Upper lobe of left lung (tissue), 6 donors: ENCODE measurements around the gene SNX2. TPM values are rescaled to one million over a fixed set of nuclear protein-coding genes. Genes with fewer than 3 reads are reported as not detected.

Experiments used
- ATAC-seq, 2 donors: fragments of 200-7000 bp; cut with Tn5 transposase; one replicate each; pipeline ENCODE4 v1.9.1; 2022; ENCODE audit warnings: mild to moderate bottlenecking in 2 of 2, moderate library complexity in 2 of 2; ENCODE audit not compliant: low FRiP score in 2 of 2
- DNase-seq, 2 donors: peaks; one replicate each; pipeline ENCODE4 v3.0.0-alpha.2; 2019 to 2020
- H3K27ac ChIP-seq, 4 donors: fragments of 200-600 bp; sonication (generic); one replicate each; pipeline ENCODE4 v1.5.1; 2016 to 2019
- H3K27me3 ChIP-seq, 4 donors: fragments of 200-600 bp; sonication (generic); one replicate each; pipeline ENCODE4 v1.5.1; 2017 to 2019
- H3K36me3 ChIP-seq, 4 donors: fragments of 200-600 bp; sonication (generic); one replicate each; pipeline ENCODE4 v1.5.1; 2016 to 2019
- H3K4me1 ChIP-seq, 4 donors: fragments of 200-600 bp; sonication (generic); one replicate each; pipeline ENCODE4 v1.5.1; 2018 to 2019
- H3K4me3 ChIP-seq, 4 donors: fragments of 200-600 bp; sonication (generic); one replicate each; pipeline ENCODE4 v1.5.1; 2017 to 2019; ENCODE audit warnings: mild to moderate bottlenecking in 2 of 4, moderate library complexity in 1 of 4
- H3K9me3 ChIP-seq, 4 donors: fragments of 200-600 bp; sonication (generic); one replicate each; pipeline ENCODE4 v1.5.1; 2018 to 2019
- EP300 ChIP-seq, 4 donors: sonication (generic); formaldehyde crosslinking; IDR thresholded peaks; one replicate each; pipeline ENCODE4 v1.5.1; 2017; ENCODE audit warnings: antibody characterized with exemption in 4 of 4, control low read depth in 2 of 4
- POLR2A ChIP-seq, 4 donors: fragments of 450-650 bp; IDR thresholded peaks; one replicate each; pipeline ENCODE4 v1.5.1; 2016 to 2017; ENCODE audit warnings: antibody characterized with exemption in 4 of 4, mild to moderate bottlenecking in 2 of 4
- POLR2AphosphoS5 ChIP-seq, 2 donors: sonication (generic); formaldehyde crosslinking; IDR thresholded peaks; one replicate each; pipeline ENCODE4 v1.5.1; 2017; ENCODE audit warnings: antibody characterized with exemption in 2 of 2
- WGBS, 2 donors: methylation state at CpG; one replicate each; pipeline ENCODE4 v1.1.5; 2017 to 2018; 5-methylcytosine and 5-hydroxymethylcytosine counted together
- total RNA-seq, 6 donors: library from RNA; depleted of rRNA in 4 of 6; stranded (reverse); fragments of >200 nt in 4 of 6; gene quantifications; one replicate each; pipeline versions ENCODE4 v1.1.0 to v1.2.1, GENCODE V29; 2016 to 2021
- TF ChIP-seq, protein P1 (sequence below), 6 experiments: fragments of 450-650 bp in 4 of 6; fragments of 200-600 bp in 2 of 6; sonication (generic) in 2 of 6; IDR thresholded peaks; one replicate each; pipeline ENCODE4 v1.5.1; 2016 to 2019; ENCODE audit warnings: antibody characterized with exemption in 6 of 6
- donor health status: DM: no; HTN: no; CAD: no; lungs with moderate emphysema.
- donor health status: DM: no; HTN: yes; CAD: no; lungs with severe emphysema.

The SNX2 gene
- total RNA-seq, 6 donors from 2014 or later: 48.4 to 105 (median 93.3) TPM

DNA sequence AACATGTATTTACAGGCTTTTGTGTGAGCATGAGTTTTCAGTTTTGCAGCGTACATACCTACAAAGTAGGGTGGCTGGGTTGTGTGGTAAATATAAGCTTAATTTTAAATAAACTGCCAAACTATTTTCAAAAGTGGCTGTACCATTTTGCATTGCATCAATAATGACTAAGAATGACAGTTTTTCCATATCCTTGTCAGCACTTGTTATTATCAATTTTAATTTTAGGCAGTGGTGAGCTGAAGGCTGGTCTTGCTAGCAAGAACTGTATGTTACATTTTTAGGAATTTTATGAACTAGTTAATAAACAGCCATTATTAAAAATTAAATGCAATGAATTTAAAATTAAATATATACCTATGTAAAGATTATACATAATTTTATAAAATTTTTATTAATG lies 6.6 kb downstream of the SNX2 start:
- 0 to 96% methylated on average over 1 of the region's 1 CpG for WGBS, 2 donors
- DNase-seq: no peak

DNA sequence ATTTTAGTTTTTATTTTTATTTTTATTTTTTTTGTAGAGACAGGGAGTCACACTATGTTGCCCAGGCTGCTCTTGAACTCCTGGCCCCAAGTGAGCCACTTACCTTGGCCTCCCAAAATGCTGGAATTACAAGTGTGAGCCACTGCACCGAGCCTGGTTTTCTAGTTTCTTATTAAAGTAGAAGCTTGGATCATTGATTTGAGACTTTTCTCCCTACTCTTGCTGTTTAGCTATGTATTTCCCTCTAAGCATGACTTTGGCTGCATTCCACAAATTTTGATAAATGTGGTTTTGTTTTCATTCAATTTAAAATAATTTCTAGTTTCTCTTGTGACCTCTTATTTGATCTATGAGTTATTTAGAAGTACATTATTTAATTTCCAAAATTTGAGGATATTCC lies 10.4 kb downstream of the SNX2 start:
- Histone ChIP-seq H3K27me3 (no peaks in the 10 kb centered on the region), H3K27ac (no peak overlapping the region), H3K4me1 (peaks cover 0 to 3% (median 0%) of the 10 kb centered on the region in 4 donors), H3K4me3 (no peak overlapping the region), H3K9me3 (peaks cover 0 to 4% (median 0%) of the 10 kb centered on the region in 4 donors), H3K36me3 (no peaks in the 10 kb centered on the region)
- no peak for DNase-seq
- WGBS, 2 donors: 95 to 96% methylated on average over 1 of the region's 1 CpG
- TF ChIP-seq, protein P1, sequence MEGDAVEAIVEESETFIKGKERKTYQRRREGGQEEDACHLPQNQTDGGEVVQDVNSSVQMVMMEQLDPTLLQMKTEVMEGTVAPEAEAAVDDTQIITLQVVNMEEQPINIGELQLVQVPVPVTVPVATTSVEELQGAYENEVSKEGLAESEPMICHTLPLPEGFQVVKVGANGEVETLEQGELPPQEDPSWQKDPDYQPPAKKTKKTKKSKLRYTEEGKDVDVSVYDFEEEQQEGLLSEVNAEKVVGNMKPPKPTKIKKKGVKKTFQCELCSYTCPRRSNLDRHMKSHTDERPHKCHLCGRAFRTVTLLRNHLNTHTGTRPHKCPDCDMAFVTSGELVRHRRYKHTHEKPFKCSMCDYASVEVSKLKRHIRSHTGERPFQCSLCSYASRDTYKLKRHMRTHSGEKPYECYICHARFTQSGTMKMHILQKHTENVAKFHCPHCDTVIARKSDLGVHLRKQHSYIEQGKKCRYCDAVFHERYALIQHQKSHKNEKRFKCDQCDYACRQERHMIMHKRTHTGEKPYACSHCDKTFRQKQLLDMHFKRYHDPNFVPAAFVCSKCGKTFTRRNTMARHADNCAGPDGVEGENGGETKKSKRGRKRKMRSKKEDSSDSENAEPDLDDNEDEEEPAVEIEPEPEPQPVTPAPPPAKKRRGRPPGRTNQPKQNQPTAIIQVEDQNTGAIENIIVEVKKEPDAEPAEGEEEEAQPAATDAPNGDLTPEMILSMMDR (IDR thresholded peaks at IDR 0.05): no peak
- TF ChIP-seq POLR2AphosphoS5 (IDR thresholded peaks at IDR 0.05) (no peak), EP300 (IDR thresholded peaks at IDR 0.05) (no peak), POLR2A (IDR thresholded peaks at IDR 0.05) (no peak)
- no peak for ATAC-seq

More for the DNA sequence above, 6.6 kb downstream of the SNX2 start:
- Histone ChIP-seq H3K27ac (no peak overlapping the region), H3K4me1 (peaks cover 0 to 21% (median 12%) of the 10 kb centered on the region in 4 donors), H3K4me3 (no peak overlapping the region), H3K36me3 (no peaks in the 10 kb centered on the region), H3K27me3 (no peaks in the 10 kb centered on the region), H3K9me3 (peaks cover 0 to 4% (median 0%) of the 10 kb centered on the region in 4 donors)
- ATAC-seq: no peak
- TF ChIP-seq EP300 (IDR thresholded peaks at IDR 0.05) (no peak), POLR2AphosphoS5 (IDR thresholded peaks at IDR 0.05) (no peak)

DNA sequence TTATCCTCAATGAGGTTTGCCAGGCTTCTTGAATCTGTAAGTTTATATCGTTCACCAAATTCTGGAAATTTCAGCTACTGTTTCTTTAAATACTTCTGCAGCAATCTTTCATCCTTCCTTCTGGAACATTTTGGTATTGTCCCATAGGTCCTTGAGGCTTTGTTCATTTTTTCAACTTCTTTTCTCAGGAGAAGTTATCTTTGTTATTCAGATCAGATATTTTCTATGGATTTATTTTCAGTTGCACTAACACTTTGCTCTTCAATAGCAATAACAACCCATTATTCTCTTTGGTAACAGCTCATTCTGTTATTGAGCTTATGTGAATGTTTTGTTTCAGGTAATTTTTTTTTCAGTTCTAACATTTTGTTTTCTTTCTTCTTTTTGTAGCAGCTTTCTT lies 13.5 kb downstream of the SNX2 start:
- Histone ChIP-seq H3K27ac (no peak overlapping the region), H3K27me3 (no peaks in the 10 kb centered on the region), H3K4me1 (peaks cover 0 to 3% (median 0%) of the 10 kb centered on the region in 4 donors), H3K4me3 (no peak overlapping the region), H3K36me3 (no peaks in the 10 kb centered on the region), H3K9me3 (peaks cover 0 to 4% (median 0%) of the 10 kb centered on the region in 4 donors)
- DNase-seq (no peak), ATAC-seq (no peak)
- no peak for TF ChIP-seq EP300 (IDR thresholded peaks at IDR 0.05)
- TF ChIP-seq POLR2A (IDR thresholded peaks at IDR 0.05): no peak
- TF ChIP-seq, protein P1 (IDR thresholded peaks at IDR 0.05): no peak
- no peak for TF ChIP-seq POLR2AphosphoS5 (IDR thresholded peaks at IDR 0.05)
- WGBS, 2 donors: 95 to 100% methylated on average over 1 of the region's 1 CpG

DNA sequence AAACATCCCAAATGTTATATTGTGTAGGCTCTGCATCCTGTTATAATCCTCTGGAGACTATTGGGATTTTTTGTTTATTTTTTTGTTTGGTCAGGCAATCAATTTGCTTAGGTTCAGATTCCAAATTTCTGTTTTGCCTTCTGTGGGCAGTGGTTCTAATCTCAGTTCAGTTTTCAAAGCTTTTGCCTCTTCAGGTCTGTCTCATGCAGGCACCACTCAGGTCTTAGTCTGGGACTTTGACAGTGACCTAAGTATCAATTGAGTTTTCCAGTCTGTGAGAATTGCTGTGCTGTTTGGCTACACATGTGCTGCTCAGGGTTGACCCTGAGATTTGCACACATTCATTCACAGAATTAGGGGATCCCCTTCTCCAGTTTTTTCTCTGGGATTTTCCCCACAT lies 14.1 kb downstream of the SNX2 start:
- H3K4me1 ChIP-seq: peaks cover 0 to 3% (median 0%) of the 10 kb centered on the region in 4 donors
- no peaks in the 10 kb centered on the region for H3K36me3 ChIP-seq
- peaks cover 0 to 4% (median 0%) of the 10 kb centered on the region in 4 donors for H3K9me3 ChIP-seq

DNA sequence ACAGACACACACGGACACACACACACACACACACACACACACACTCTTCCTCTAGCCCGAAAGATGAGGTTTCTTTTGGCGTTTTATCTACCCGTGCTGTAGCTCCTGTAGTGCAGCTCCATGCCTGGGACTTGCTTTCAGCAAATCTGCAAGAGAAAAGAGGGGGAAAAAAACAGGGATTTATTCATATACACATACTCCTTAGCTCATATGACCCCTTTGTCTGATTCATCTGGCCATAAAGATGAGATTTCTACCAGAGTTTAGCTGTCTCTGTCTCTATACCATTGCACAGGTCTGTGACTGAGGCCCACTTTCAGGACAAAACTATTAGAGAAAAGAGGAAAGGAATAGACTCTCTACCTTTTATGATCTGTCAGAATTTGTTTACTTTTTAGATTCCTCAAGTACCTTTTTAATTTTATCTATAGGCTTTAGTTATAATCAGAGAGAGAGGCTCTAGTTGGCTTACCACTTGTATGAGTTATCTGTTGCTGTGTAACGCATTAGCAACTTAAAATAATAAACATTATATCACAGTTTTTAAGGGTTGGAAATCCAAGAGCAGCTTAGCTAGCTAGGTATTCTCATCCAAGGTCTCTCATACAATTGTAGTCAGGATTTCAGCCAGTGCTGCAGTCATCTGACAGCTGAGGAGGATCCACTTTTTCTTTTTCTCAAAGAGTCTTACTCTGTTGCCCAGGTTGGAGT lies 14.7 kb downstream of the SNX2 start:
- Histone ChIP-seq H3K9me3 (peaks cover 0 to 4% (median 0%) of the 10 kb centered on the region in 4 donors), H3K27me3 (no peaks in the 10 kb centered on the region), H3K4me3 (no peak overlapping the region), H3K4me1 (peaks cover 0 to 3% (median 0%) of the 10 kb centered on the region in 4 donors), H3K27ac (no peak overlapping the region), H3K36me3 (no peaks in the 10 kb centered on the region)
- TF ChIP-seq EP300 (IDR thresholded peaks at IDR 0.05) (no peak), POLR2AphosphoS5 (IDR thresholded peaks at IDR 0.05) (no peak), POLR2A (IDR thresholded peaks at IDR 0.05) (no peak)
- TF ChIP-seq, protein P1 (IDR thresholded peaks at IDR 0.05): no peak
- ATAC-seq: no peak
- WGBS, 2 donors: 73 to 93% methylated on average over 5 of the region's 5 CpGs
- DNase-seq: no peak

More for the DNA sequence above, 14.1 kb downstream of the SNX2 start:
- no peak overlapping the region for H3K27ac ChIP-seq
- ATAC-seq: no peak
- H3K27me3 ChIP-seq: no peaks in the 10 kb centered on the region
- TF ChIP-seq POLR2A (IDR thresholded peaks at IDR 0.05): no peak
- TF ChIP-seq EP300 (IDR thresholded peaks at IDR 0.05): no peak
- TF ChIP-seq, protein P1 (IDR thresholded peaks at IDR 0.05): no peak
- TF ChIP-seq POLR2AphosphoS5 (IDR thresholded peaks at IDR 0.05): no peak
- H3K4me3 ChIP-seq: no peak overlapping the region
- no peak for DNase-seq
